ENCODE data around the gene PLEKHG2. TPM values are rescaled to one million over a fixed set of nuclear protein-coding genes. Genes with fewer than 3 reads are reported as not detected.

PLEKHG2 gene
- total RNA-seq, 1 experiment from 2014 or later: 62.3 TPM

GRCh38 chr19:39403331-39404312 is 8.8 kb upstream of the PLEKHG2 start (continued):
- TF ChIP-seq, protein P1, sequence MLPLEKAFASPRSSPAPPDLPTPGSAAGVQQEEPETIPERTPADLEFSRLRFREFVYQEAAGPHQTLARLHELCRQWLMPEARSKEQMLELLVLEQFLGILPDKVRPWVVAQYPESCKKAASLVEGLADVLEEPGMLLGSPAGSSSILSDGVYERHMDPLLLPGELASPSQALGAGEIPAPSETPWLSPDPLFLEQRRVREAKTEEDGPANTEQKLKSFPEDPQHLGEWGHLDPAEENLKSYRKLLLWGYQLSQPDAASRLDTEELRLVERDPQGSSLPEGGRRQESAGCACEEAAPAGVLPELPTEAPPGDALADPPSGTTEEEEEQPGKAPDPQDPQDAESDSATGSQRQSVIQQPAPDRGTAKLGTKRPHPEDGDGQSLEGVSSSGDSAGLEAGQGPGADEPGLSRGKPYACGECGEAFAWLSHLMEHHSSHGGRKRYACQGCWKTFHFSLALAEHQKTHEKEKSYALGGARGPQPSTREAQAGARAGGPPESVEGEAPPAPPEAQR (CRISPR knock-in tag; IDR thresholded peaks at IDR 0.05): no peak
- TF ChIP-seq, protein P2, sequence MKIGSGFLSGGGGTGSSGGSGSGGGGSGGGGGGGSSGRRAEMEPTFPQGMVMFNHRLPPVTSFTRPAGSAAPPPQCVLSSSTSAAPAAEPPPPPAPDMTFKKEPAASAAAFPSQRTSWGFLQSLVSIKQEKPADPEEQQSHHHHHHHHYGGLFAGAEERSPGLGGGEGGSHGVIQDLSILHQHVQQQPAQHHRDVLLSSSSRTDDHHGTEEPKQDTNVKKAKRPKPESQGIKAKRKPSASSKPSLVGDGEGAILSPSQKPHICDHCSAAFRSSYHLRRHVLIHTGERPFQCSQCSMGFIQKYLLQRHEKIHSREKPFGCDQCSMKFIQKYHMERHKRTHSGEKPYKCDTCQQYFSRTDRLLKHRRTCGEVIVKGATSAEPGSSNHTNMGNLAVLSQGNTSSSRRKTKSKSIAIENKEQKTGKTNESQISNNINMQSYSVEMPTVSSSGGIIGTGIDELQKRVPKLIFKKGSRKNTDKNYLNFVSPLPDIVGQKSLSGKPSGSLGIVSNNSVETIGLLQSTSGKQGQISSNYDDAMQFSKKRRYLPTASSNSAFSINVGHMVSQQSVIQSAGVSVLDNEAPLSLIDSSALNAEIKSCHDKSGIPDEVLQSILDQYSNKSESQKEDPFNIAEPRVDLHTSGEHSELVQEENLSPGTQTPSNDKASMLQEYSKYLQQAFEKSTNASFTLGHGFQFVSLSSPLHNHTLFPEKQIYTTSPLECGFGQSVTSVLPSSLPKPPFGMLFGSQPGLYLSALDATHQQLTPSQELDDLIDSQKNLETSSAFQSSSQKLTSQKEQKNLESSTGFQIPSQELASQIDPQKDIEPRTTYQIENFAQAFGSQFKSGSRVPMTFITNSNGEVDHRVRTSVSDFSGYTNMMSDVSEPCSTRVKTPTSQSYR (CRISPR knock-in tag; IDR thresholded peaks at IDR 0.05): 0 out of 2 replicates have a peak, but pooled peaks have one; percentile 47
- TF ChIP-seq PREB (CRISPR knock-in tag; IDR thresholded peaks at IDR 0.05; ENCODE audit: borderline replicate concordance): no peak
- TF ChIP-seq, protein P3, sequence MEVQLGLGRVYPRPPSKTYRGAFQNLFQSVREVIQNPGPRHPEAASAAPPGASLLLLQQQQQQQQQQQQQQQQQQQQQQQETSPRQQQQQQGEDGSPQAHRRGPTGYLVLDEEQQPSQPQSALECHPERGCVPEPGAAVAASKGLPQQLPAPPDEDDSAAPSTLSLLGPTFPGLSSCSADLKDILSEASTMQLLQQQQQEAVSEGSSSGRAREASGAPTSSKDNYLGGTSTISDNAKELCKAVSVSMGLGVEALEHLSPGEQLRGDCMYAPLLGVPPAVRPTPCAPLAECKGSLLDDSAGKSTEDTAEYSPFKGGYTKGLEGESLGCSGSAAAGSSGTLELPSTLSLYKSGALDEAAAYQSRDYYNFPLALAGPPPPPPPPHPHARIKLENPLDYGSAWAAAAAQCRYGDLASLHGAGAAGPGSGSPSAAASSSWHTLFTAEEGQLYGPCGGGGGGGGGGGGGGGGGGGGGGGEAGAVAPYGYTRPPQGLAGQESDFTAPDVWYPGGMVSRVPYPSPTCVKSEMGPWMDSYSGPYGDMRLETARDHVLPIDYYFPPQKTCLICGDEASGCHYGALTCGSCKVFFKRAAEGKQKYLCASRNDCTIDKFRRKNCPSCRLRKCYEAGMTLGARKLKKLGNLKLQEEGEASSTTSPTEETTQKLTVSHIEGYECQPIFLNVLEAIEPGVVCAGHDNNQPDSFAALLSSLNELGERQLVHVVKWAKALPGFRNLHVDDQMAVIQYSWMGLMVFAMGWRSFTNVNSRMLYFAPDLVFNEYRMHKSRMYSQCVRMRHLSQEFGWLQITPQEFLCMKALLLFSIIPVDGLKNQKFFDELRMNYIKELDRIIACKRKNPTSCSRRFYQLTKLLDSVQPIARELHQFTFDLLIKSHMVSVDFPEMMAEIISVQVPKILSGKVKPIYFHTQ (CRISPR knock-in tag; IDR thresholded peaks at IDR 0.05): no peak
- TF ChIP-seq, protein P4, sequence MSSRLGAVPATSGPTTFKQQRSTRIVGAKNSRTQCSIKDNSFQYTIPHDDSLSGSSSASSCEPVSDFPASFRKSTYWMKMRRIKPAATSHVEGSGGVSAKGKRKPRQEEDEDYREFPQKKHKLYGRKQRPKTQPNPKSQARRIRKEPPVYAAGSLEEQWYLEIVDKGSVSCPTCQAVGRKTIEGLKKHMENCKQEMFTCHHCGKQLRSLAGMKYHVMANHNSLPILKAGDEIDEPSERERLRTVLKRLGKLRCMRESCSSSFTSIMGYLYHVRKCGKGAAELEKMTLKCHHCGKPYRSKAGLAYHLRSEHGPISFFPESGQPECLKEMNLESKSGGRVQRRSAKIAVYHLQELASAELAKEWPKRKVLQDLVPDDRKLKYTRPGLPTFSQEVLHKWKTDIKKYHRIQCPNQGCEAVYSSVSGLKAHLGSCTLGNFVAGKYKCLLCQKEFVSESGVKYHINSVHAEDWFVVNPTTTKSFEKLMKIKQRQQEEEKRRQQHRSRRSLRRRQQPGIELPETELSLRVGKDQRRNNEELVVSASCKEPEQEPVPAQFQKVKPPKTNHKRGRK (CRISPR knock-in tag; IDR thresholded peaks at IDR 0.05; ENCODE audit: borderline replicate concordance): no peak
- TF ChIP-seq, protein P5, sequence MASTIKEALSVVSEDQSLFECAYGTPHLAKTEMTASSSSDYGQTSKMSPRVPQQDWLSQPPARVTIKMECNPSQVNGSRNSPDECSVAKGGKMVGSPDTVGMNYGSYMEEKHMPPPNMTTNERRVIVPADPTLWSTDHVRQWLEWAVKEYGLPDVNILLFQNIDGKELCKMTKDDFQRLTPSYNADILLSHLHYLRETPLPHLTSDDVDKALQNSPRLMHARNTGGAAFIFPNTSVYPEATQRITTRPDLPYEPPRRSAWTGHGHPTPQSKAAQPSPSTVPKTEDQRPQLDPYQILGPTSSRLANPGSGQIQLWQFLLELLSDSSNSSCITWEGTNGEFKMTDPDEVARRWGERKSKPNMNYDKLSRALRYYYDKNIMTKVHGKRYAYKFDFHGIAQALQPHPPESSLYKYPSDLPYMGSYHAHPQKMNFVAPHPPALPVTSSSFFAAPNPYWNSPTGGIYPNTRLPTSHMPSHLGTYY (CRISPR knock-in tag; IDR thresholded peaks at IDR 0.05): no peak
- TF ChIP-seq SOX15 (CRISPR knock-in tag; IDR thresholded peaks at IDR 0.05): no peak
- TF ChIP-seq ZNF263 (CRISPR knock-in tag; IDR thresholded peaks at IDR 0.05; ENCODE audit: low read depth): 0 out of 2 replicates have a peak, but pooled peaks have one; percentile 38
- no peak for TF ChIP-seq TCF7 (CRISPR knock-in tag; IDR thresholded peaks at IDR 0.05; ENCODE audit: low read depth)
- TF ChIP-seq HMGA2 (CRISPR knock-in tag; IDR thresholded peaks at IDR 0.05): no peak
- no peak for TF ChIP-seq ZNF219 (CRISPR knock-in tag; IDR thresholded peaks at IDR 0.05; ENCODE audit: borderline replicate concordance)
- TF ChIP-seq ELF4 (CRISPR knock-in tag; IDR thresholded peaks at IDR 0.05; ENCODE audit: low read depth): no peak
- peak; percentile 62; the same call in 1 of the 2 replicates for TF ChIP-seq E2F5 (CRISPR knock-in tag; IDR thresholded peaks at IDR 0.05)
- no peak for TF ChIP-seq ZMAT4 (CRISPR knock-in tag; IDR thresholded peaks at IDR 0.05)
- no peak for TF ChIP-seq ZNF532 (CRISPR knock-in tag; IDR thresholded peaks at IDR 0.05; ENCODE audit: borderline replicate concordance)
- TF ChIP-seq, protein P6, sequence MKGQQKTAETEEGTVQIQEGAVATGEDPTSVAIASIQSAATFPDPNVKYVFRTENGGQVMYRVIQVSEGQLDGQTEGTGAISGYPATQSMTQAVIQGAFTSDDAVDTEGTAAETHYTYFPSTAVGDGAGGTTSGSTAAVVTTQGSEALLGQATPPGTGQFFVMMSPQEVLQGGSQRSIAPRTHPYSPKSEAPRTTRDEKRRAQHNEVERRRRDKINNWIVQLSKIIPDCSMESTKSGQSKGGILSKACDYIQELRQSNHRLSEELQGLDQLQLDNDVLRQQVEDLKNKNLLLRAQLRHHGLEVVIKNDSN (CRISPR knock-in tag; IDR thresholded peaks at IDR 0.05): no peak
- TF ChIP-seq MXD4 (CRISPR knock-in tag; IDR thresholded peaks at IDR 0.05; ENCODE audit: borderline replicate concordance): no peak
- no peak for TF ChIP-seq NR1H2 (CRISPR knock-in tag; IDR thresholded peaks at IDR 0.05)

Data from WTC11 (cell line).